NCI-H524 (cell line): ENCODE measurements around the gene SMIM5.
"Not testable (repeated sequence)": the region's sequence is repeated elsewhere in the genome, so short reads cannot be mapped to it uniquely, and the experiment has no call there.

ENCODE experiments used
- DNase-seq, 2 experiments: peaks; one replicate each; lab custom pipeline; 2025; lab: John Stamatoyannopoulos, UW

Gene SMIM5

GRCh38 chr17:75625813-75626486, 7.3 kb upstream of the SMIM5 start:
- DNase-seq, result peak; percentile 59 to 74

DNA sequence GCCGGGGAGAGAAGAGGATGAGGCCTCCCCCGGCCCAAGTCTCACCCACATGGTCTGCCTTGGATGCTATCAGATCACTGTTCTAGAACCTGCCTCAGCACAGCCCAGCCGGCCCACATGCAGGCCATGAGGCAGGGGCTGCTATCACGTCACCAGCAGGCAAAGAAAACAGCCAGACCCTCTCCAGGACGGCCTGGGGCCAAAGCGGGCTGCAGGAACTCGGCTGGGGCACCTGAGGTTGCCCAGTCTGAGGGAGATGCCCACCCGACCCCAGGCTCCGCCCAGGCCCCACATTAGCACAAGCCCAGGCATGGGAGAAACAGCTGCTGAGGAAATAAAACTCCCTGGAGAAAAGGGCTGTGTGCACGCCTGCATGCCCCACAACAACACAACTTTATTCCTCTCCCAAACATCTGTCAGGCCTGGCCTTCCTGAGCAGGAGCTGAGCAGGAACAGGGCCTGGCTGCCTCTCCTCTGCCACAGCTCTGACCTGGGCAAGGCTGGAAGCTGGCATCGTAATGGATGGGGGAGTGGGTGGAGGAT, 6.7 kb upstream of the SMIM5 start:
- DNase-seq, result peak in 1 of 2 experiments; percentile 74

DNA sequence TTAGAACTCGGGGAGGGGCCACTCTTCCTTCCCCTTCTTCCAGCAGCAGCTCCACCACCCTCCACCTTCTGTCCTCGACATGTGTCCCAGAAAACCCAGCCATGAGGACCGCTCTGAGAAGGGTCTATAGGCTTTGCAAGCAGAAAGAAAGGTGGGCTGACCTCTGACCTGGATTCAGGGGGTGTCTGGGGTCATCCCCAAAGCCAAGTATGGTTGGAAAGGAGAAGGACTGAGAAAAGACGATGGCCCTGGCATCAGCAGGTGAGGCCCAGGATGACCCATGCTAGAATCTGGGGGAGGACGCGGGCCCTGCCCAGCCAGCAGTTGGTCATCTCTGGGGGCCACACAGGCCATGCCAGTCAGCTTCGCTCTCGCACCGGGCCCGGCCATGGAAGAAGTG, 6.1 kb upstream of the SMIM5 start:
- no peak for DNase-seq

DNA sequence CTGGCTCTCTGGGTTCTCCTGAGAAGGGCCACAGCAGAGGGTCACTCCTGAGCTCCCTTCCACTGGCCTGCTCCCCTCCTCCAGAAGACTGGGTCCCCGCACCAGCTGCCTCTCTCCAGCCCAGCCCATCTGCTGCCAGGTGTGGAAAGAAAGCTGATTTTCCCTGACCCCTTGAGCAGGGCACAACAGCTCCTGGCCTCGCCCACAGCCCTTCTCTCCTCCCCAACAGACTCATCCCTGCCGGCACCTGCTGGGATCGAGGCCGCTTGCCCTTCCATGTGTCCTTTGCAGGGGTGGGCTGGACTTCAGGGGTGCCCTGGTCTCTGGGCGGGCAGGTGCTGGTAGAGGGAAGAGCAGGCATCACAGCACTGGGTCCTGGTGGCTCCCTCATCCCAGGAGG, 4.8 kb upstream of the SMIM5 start:
- DNase-seq, result peak in 1 of 2 experiments; percentile 49

GRCh38 chr17:75629157-75629556, 4.1 kb upstream of the SMIM5 start:
- DNase-seq, result no peak

GRCh38 chr17:75630071-75630917, 2.9 kb upstream of the SMIM5 start:
- DNase-seq, result no peak

GRCh38 chr17:75631353-75631752, 1.9 kb upstream of the SMIM5 start:
- no peak for DNase-seq

DNA sequence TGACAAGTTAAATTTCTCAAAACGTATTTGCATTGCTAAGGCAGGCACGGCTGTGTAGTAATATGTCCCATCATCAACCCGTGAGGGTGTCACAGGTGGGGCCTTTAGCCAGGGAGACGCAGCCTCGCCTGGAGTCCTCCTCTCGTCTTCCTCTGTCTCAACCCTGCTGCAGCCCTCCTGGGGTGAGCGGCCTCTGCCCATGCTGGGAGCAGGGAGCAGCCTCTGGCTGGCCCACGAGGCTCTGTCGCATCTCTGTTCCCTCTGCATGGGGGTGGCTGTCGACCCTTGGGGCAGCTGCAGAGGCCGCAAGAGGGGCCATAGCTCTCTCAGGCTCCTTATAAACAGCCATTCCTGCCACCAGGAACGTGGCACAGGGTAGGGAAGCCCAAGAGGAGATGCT, 806 bp upstream of the SMIM5 start:
- DNase-seq, result no peak

- DNase-seq, result peak; percentile 95 to 97
Measured at GRCh38 chr17:75633486-75634375, 497 bp downstream of the SMIM5 start.

DNA sequence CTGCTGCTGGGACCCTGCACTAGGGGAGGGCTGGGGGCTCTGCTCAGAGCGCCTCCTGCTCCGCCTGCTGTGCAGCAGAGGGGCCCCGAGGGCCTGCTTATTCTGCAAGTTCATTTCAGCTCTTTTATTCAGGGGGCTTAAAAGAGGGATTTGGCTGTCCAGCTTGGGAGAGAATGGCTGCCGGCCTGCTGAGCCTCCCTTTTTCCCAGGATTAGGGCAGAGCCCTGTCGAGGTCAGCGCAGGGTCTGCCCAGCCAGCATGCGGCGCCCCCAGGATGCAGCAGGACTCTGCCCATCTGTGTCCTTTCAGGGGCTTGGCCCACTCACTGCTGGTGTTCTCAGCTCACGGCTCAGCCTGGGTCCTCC, 1.1 kb downstream of the SMIM5 start:
- no peak for DNase-seq

- DNase-seq, result no peak
Measured at GRCh38 chr17:75634754-75635609, 1.7 kb downstream of the SMIM5 start.

DNA sequence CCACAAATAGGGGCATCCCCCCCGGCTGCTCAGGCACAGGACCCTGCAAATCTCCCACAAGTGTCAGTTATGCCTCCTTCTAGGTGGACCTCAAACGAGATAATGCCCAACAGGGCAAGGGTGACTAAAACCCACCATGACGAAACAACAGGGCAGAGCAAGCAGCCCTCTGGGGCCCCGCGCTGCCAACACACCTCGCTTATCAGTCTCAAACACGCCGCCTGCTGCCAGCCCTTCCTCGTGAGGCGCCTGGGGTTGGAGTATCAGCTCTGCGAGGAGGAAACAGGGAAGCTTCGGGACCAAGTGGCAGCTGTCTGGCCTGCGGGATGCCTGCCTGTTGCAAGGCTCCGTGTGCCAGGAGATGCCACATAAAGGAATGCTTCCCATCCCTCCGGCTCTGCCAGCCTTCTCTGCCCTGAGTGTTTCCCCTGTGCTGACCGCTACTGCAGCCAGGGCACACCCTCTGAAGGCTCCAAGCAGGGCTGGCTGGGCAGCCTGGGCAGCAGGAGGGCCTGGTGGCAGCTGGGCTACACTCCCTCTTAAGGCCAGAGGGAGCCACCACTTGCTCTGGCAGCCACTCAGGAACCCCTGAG, 2.5 kb downstream of the SMIM5 start:
- DNase-seq, result no peak

DNA sequence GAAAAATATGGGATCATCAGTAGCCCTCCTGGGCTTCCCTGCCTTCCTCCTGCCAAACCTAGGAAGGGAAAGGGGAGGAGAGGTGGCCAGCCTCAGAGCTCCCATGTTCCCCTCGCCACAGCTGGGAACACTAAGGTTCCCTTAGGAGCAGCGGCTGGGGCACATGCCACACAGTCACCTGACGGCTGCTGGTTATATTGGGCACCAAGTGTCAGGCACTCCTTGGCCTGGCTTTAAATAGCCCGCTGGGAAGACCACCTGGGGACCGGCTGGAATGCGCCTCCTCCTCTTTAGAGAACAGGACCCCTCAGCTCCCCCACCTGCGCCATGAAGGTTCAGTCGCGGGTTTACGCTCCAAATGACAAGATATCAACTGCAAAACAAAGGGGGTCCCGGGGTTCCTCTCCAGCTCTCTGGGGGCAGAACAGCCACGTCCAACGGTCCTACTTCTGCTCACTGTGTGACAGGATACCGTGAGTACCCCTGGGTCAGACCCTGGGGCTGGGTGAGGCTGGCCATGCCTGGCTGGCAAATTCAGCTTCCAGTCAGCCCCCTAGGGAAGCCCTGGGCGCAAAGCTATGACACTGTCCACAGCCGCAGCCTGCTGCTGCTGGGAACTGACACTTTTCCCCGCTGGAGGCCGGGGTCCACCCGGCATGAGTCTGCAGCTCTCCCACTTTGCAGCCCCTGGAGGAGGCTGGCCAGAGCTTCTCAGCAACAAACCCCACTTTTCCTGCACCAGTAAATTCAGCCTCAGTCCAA, 3.3 kb downstream of the SMIM5 start:
- no peak for DNase-seq

GRCh38 chr17:75637143-75637538, 3.9 kb downstream of the SMIM5 start:
- no peak for DNase-seq

GRCh38 chr17:75637551-75637950, 4.3 kb downstream of the SMIM5 start:
- DNase-seq, result no peak

DNA sequence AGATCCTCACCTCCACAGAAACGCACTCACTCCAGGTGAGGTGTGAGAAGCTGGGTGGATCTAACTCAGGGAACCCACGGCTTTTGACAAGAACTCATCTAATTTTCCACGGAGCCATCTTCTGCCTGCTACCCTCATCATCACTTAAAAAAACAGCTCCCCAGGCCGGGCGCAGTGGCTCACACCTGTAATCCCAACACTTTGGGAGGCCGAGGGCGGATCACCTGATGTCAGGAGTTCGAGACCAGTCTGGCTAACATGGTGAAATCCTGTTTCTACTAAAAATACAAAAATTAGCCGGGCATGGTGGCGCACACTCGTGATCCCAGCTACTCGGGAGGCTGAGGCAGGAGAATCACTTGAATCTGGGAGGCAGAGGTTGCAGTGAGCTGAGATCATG, 4.8 kb downstream of the SMIM5 start:
- DNase-seq, result not testable (repeated sequence)

DNA sequence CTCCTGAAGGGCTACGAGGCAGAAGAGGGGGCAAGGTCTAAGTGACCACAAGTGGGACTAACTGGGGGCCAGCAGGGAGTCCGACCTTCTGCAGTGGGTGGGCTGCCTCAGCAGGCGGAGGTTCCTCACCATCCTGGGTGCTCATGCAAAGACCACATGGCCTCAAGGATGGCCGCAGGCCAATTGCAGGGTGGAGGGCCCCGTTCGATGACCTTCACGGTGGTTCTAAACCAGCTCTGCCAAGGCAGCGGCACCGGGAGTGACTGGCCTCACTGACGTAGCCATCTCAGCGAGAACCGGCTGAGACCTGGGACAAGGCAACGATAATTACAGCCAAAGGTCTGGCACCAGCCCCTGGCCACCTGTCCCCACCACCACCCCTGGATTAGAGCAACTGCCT, 5.7 kb downstream of the SMIM5 start:
- no peak for DNase-seq

GRCh38 chr17:75639327-75639726, 6.1 kb downstream of the SMIM5 start:
- DNase-seq, result no peak

DNA sequence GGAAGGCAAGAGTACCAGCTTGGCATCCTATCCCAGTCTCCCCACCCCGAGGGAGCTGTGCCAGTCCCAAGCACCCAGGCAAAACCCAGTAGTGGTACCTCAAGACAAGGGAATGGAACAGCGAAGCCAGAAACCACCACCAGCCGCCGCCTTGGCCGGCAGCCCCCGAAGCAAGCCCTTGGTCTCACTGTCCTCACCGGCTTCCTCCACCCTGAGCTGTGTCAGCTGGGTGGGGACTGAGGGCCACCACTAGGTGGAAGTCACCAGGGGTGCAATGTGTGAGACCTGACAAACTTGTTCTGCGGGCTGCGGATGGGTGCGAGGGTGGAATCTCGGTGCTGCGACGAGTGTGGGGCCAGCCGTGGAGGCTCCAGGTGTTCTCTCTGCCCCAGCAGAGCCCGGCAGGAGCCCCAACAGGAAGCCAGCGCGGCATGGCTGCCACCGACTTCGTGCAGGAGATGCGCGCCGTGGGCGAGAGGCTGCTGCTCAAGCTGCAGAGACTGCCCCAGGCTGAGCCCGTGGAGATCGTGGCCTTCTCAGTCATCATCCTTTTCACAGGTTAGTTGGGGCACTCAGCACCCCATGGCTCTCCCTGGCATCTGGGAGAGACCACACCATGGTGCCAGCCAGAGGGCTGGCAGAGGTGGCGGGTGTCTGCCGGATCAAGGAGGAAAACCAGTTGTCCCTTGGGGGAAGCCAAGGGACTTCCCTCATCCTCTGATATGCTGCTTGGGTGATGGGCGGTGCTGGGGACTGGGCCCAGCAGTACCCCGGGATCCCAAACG, 6.7 kb downstream of the SMIM5 start:
- no peak for DNase-seq
